GM15510 (cell line): ENCODE results near the gene TPRG1L.
A peak's percentile ranks its signal among the peaks of the same experiment; 100 is the strongest.

ENCODE experiments used
- POLR2A ChIP-seq: IDR thresholded peaks from 3 replicates; pipeline ENCODE4 v1.6.1; 2011; ENCODE audit warnings: borderline replicate concordance; ENCODE audit not compliant: insufficient read length; ENCODE audit errors: extremely low read depth

The TPRG1L gene

DNA sequence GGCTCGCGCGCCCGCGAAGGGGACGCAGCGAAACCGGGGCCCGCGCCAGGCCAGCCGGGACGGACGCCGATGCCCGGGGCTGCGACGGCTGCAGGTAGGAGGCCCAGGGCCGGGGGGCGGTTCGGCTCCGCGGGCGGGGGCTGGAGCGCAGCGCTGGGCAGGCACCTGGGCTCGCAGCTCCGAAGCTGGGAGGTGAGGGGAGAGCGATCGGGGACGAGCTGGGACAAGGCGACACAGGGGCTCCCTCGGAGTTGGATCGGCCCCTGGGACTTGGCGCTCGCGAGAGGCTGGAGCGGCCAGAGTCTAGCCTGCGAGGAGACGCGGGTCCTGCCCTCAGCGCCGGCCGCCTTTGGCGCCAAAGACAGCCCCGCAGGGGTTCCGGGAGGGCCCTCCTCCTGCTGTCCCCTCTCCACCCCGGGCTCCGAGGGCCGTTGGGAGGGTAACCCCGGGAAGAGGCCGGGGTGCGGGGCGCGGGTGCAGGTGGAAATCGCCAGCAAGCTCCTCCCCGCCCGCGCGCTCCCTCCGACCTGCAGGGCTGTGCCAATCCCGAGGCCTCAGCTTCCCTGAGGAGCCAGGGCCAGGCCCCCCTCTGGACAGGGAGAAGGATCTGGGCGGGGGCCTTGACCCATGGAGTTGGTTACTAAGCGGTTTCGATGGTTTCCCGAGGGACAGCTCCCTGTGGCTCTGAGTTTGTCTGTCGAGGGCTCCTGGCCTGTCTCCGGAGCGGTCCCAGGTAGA is 27.9 kb downstream of the TPRG1L start:
- peak; percentile 41 for TF ChIP-seq POLR2A

GRCh38 chr1:3653286-3653618 is 28.4 kb downstream of the TPRG1L start:
- TF ChIP-seq POLR2A: no peak

GRCh38 chr1:3654549-3655281 is 29.9 kb downstream of the TPRG1L start:
- no peak for TF ChIP-seq POLR2A

DNA sequence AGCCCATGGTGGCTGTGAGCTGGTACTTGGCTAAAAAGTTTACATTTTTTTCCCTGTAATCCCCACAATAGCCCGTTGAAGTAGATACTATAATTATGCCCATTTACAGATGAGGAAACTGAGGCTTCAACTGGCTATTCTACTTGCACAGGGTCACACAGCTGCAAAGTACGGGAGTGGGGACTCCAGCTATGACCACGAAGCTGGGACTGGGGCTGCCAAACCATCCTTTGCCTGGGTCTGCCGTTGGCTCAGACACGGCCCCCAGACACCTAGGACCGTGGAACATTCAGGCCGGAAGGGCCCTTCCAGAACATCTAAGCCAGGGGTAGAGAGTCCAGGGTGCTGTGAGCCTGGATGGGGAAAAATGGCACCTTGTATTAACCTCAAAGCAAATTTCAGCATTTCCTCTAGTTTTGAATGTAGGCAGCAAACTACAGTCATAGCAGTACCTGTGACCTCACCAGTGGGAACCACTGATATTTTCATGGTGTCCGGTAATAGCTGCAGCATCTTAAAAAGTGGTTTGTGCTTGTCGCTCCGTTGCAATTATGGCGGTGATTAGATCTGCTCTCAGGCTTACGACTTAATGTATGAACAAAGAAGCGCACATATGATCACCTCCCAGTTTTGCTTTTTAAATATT is 31.8 kb downstream of the TPRG1L start:
- no peak for TF ChIP-seq POLR2A

DNA sequence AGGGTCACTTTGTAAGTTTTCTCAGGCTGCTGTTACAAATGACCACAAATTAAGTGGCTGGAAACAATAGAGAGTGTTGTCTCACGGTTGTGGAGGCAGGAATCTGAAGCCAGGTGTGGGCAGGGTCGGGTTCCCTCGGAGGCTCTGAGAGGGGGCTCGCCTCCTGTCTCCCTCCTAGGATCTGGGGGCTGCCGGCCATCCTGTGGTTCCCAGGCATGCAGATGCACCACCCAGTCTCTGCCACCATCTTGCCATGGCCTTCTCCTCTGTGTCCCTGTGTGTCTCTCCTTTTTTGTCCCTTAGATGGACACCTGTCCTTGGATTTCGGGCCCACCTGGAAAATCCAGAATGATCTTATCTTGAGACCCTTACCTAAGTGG is 32.3 kb downstream of the TPRG1L start:
- no peak for TF ChIP-seq POLR2A

GRCh38 chr1:3657578-3658230 is 32.9 kb downstream of the TPRG1L start:
- TF ChIP-seq POLR2A: no peak

GRCh38 chr1:3658231-3658615 is 33.4 kb downstream of the TPRG1L start:
- TF ChIP-seq POLR2A: no peak

- TF ChIP-seq POLR2A: no peak
Measured at GRCh38 chr1:3659093-3659492, 34.3 kb downstream of the TPRG1L start.

GRCh38 chr1:3660704-3661103 is 35.9 kb downstream of the TPRG1L start:
- no peak for TF ChIP-seq POLR2A

- no peak for TF ChIP-seq POLR2A
Measured at GRCh38 chr1:3661631-3662030, 36.8 kb downstream of the TPRG1L start.

DNA sequence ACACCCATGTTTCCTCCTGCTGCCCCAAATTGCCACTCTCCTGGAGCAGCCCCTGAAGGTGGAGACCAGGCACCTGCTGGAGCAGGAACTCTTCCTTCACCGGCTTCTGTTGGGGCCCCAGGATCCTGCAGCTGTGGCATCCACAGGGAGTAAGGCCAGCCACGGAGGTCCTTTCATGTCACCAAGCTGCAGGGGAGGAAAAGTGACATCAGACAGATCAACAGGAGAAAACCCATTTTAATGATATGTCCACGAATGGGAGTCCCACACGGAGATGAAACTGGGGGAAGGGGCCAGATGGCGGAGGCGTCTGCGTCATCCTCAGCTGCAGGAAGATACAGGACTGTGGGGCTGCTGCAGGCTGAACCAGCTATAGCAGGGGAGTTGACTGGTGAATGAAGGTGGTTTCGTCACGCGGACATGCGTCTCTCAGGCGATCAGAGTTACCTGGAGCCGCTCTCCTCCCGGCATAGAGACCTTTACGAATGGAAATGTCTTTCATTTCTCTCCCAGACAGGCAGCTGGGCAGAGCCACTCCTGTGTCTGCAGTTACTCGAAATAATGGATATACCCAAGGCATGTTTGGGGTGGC is 37.4 kb downstream of the TPRG1L start:
- TF ChIP-seq POLR2A: no peak

DNA sequence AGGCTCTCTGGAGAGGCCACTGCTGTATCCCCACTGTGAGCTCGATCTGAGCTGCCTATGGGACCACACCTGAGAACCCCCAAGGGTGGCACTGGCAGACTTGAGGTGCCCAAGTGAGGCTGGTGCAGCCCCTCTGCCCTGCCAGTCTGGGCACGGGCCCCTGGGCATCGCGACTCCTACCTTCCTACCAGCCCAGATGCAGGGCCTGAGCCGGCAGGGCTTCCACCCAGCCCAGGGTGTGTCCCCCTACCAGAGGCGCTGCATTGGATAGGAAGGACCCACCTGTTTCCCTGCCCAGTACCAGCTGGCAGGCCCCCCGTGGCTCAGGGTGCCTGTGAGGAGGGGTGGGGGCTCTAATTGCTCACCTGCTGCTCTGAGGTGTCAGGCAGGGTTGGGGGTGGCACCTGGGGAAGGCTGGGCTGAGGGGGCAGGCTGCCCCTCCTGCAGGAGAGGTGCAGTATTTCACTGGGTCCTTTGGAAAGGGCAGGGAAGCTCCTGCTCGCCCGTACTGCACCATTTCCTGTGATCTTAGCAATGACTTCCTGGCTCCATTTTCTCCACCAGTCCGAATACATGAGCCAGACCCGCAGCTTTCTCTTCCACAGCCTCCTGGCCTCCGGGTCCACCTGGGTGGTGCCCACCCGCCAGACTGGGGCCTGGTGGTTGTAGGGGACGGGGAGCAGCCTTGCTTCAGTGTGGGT is 39.3 kb downstream of the TPRG1L start:
- no peak for TF ChIP-seq POLR2A

DNA sequence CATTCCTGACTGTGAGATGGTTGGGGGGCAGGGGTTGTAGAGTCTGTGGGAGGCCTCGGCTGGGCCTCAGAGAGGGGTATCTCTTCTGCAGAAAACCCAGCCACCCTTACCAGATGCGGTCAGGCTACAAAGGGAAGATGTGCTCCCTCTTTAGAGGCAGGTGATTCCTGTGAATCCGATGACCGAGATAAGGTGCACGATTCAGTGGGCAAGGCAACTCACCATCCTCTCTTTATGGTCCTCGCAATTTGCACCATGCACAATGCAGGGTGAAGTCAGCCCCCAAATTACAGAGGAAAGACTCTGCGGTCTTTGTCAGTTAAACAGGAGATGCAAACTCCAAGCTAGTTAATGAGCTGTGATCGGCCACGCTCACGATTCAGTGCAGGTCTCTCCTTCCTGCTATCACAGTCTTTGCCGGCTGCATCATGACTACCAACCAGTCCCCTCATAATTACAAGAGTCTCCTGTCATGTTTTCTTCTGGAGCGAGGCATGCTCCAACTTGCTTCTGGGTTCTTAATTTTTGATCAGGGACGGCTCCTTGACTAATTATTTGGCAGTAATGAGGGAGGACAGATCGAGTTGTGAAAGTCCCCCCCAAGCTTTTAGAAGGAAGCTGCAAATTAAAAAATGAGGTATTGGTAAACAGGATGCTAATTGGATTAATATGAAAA is 40.0 kb downstream of the TPRG1L start:
- no peak for TF ChIP-seq POLR2A

- TF ChIP-seq POLR2A: no peak
Measured at GRCh38 chr1:3668148-3668547, 43.3 kb downstream of the TPRG1L start.

DNA sequence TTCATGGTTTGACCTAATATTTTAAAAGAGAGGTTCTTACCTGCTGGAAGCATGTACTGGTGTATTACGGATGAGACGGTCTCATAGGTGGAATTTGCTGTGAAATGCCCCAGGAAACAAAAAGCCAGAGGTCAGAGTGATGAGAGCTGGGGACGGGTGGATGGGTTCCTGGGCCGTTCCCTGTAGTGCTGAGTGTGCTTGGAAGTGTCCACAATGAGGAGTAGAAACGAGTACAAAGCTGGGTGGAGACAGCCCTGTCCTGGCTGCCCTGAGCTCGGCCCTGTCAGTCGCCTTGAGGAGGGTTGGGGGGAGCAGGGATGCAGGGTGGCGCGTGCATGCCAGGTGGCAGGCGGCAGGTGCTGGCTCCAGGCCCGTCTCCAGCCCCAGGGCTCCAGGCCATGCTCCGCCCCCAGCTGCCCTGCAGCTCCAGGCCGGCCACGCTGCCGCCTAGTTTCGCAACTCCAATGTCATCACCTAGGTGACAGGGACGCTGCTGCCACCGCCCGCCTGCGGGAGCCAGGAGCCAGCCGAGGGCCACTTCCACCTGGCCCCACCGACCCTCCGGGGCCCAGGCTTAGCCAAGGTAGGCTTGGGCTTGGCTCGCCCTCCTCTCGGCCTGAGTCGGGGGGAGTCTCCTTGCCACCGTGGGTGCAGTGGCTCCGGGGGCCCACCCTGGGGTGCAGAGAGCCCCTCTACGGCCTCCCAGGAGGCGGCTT is 43.9 kb downstream of the TPRG1L start:
- TF ChIP-seq POLR2A: no peak
